Measurements from ENCODE around the gene ZNF200. TPM values are rescaled to one million over a fixed set of nuclear protein-coding genes. Genes with fewer than 3 reads are reported as not detected.
"Not testable (repeated sequence)": the region's sequence is repeated elsewhere in the genome, so short reads cannot be mapped to it uniquely, and the experiment has no call there.

ZNF200 gene
- total RNA-seq, 1 experiment from 2014 or later: 13.2 TPM

GRCh38 chr16:3202903-3203539, 31.9 kb downstream of the ZNF200 start:
- H3K4me3 ChIP-seq: no peak overlapping the region
- no peak overlapping the region for H3K27ac ChIP-seq
- no peaks in the 10 kb centered on the region for H3K4me1 ChIP-seq (replicated peaks; ENCODE audit: insufficient read depth)
- no peak overlapping the region for H2AFZ ChIP-seq
- CTCF ChIA-PET: interaction anchor here (0.5 kb wide), 1 partner anchor 12 kb away, joined by 6 read pairs; no protein-coding TSS in a partner anchor
- H3K36me3 ChIP-seq (ENCODE audit: low read depth): no peaks in the 10 kb centered on the region
- POLR2A ChIA-PET (ENCODE audit: unreplicated experiment): no interaction called here
- no peaks in the 10 kb centered on the region for H3K79me2 ChIP-seq (ENCODE audit: low read depth)
- intact Hi-C loops (cut with micrococcal nuclease; ENCODE audit: unreplicated experiment): no loop called here
- no peaks in the 10 kb centered on the region for H3F3A ChIP-seq (ENCODE audit: insufficient read depth, low read depth)
- H3K9me2 ChIP-seq (ENCODE audit: insufficient read depth): no peaks in the 10 kb centered on the region
- H3K27me3 ChIP-seq (ENCODE audit: insufficient read depth, low read depth): no peaks in the 10 kb centered on the region
- TF ChIP-seq EZH2 (IDR thresholded peaks at IDR 0.05; ENCODE audit: low read depth): no peak
- TF ChIP-seq, protein P1, sequence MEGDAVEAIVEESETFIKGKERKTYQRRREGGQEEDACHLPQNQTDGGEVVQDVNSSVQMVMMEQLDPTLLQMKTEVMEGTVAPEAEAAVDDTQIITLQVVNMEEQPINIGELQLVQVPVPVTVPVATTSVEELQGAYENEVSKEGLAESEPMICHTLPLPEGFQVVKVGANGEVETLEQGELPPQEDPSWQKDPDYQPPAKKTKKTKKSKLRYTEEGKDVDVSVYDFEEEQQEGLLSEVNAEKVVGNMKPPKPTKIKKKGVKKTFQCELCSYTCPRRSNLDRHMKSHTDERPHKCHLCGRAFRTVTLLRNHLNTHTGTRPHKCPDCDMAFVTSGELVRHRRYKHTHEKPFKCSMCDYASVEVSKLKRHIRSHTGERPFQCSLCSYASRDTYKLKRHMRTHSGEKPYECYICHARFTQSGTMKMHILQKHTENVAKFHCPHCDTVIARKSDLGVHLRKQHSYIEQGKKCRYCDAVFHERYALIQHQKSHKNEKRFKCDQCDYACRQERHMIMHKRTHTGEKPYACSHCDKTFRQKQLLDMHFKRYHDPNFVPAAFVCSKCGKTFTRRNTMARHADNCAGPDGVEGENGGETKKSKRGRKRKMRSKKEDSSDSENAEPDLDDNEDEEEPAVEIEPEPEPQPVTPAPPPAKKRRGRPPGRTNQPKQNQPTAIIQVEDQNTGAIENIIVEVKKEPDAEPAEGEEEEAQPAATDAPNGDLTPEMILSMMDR (conservative IDR thresholded peaks at IDR 0.05): no peak
- peaks cover 12% of the 10 kb centered on the region; the same call in 1 of the 2 replicates for H3K9me3 ChIP-seq (ENCODE audit: insufficient read depth, low read depth)
- H3K4me2 ChIP-seq: no peak overlapping the region
- no peak for DNase-seq
- BruUV-seq (replicated peaks): no TSS peak
- H4K20me1 ChIP-seq (ENCODE audit: insufficient read depth): no peaks in the 10 kb centered on the region

GRCh38 chr16:3198334-3199072, 36.5 kb downstream of the ZNF200 start:
- BruUV-seq (replicated peaks): no TSS peak
- no peak overlapping the region for H2AFZ ChIP-seq
- no peak overlapping the region for H3K27ac ChIP-seq
- TF ChIP-seq, protein P1 (conservative IDR thresholded peaks at IDR 0.05): no peak
- TF ChIP-seq EZH2 (IDR thresholded peaks at IDR 0.05; ENCODE audit: low read depth): no peak
- no peaks in the 10 kb centered on the region; the same call in 1 of the 2 replicates for H3K27me3 ChIP-seq (ENCODE audit: insufficient read depth, low read depth)
- CTCF ChIA-PET: no interaction called here
- no peaks in the 10 kb centered on the region for H3K79me2 ChIP-seq (ENCODE audit: low read depth)
- no peaks in the 10 kb centered on the region for H3K4me1 ChIP-seq (replicated peaks; ENCODE audit: insufficient read depth)
- H3F3A ChIP-seq (ENCODE audit: insufficient read depth, low read depth): no peaks in the 10 kb centered on the region
- H3K4me2 ChIP-seq: no peak overlapping the region
- POLR2A ChIA-PET (ENCODE audit: unreplicated experiment): interaction anchor here (0.5 kb wide), 1 partner anchor 451 kb away, joined by 5 read pairs; no protein-coding TSS in a partner anchor
- no peak for DNase-seq
- intact Hi-C loops (cut with micrococcal nuclease; ENCODE audit: unreplicated experiment): no loop called here
- H3K9me3 ChIP-seq (ENCODE audit: insufficient read depth, low read depth): no peaks in the 10 kb centered on the region
- H3K36me3 ChIP-seq (ENCODE audit: low read depth): no peaks in the 10 kb centered on the region
- H4K20me1 ChIP-seq (ENCODE audit: insufficient read depth): no peaks in the 10 kb centered on the region
- H3K9me2 ChIP-seq (ENCODE audit: insufficient read depth): no peaks in the 10 kb centered on the region
- H3K4me3 ChIP-seq: no peak overlapping the region

DNA sequence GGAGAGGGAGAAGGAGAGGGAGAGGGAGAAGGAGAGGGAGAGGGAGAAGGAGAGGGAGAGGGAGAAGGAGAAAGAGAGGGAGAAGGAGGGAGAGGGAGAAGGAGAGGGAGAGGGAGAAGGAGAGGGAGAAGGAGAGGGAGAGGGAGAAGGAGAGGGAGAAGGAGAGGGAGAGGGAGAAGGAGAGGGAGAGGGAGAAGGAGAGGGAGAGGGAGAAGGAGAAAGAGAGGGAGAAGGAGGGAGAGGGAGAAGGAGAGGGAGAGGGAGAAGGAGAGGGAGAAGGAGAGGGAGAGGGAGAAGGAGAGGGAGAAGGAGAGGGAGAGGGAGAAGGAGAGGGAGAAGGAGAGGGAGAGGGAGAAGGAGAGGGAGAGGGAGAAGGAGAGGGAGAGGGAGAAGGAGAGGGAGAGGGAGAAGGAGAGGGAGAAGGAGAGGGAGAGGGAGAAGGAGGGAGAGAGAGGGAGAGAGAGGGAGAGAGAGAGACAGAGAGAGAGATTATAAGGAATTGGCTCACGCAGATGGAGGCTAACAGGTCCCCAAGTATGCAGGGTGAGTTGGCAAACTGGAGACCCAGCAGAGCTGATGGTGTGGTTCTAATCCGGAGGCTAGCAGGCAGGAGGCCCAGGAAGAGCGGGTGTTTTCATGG, 37.1 kb downstream of the ZNF200 start:
- H4K20me1 ChIP-seq (ENCODE audit: insufficient read depth); H2AFZ ChIP-seq; H3K27ac ChIP-seq; DNase-seq; H3K4me3 ChIP-seq; H3K27me3 ChIP-seq (ENCODE audit: insufficient read depth, low read depth); H3K36me3 ChIP-seq (ENCODE audit: low read depth); H3K9me3 ChIP-seq (ENCODE audit: insufficient read depth, low read depth); H3K4me2 ChIP-seq; intact Hi-C loops (cut with micrococcal nuclease; ENCODE audit: unreplicated experiment); BruUV-seq (replicated peaks); H3K4me1 ChIP-seq (replicated peaks; ENCODE audit: insufficient read depth); H3K79me2 ChIP-seq (ENCODE audit: low read depth); H3F3A ChIP-seq (ENCODE audit: insufficient read depth, low read depth); H3K9me2 ChIP-seq (ENCODE audit: insufficient read depth); CTCF ChIA-PET: not testable (repeated sequence)
- POLR2A ChIA-PET (ENCODE audit: unreplicated experiment): interaction anchor here (0.5 kb wide), 1 partner anchor 452 kb away, joined by 5 read pairs; no protein-coding TSS in a partner anchor
